ENCODE data around the gene DISC1.

Gene DISC1

GRCh38 chr1:231807541-231807940, 181.0 kb downstream of the DISC1 start:
- no peak for DNase-seq (ENCODE audit: insufficient read length, low spot score)
- no peak for FAIRE-seq
- TF ChIP-seq TAF1 (IDR thresholded peaks at IDR 0.05; ENCODE audit: low read depth, low read length) (no peak), POLR2A (IDR thresholded peaks at IDR 0.05; ENCODE audit: low read depth, low read length) (no peak), POU2F2 (IDR thresholded peaks at IDR 0.05; ENCODE audit: low read depth, low read length) (no peak), PAX5 (IDR thresholded peaks at IDR 0.05; ENCODE audit: insufficient read depth, low read length, severe bottlenecking) (no peak), POLR2AphosphoS5 (IDR thresholded peaks at IDR 0.05; ENCODE audit: low read depth, low read length) (no peak), SPI1 (IDR thresholded peaks at IDR 0.05; ENCODE audit: low read depth, low read length) (no peak)

DNA sequence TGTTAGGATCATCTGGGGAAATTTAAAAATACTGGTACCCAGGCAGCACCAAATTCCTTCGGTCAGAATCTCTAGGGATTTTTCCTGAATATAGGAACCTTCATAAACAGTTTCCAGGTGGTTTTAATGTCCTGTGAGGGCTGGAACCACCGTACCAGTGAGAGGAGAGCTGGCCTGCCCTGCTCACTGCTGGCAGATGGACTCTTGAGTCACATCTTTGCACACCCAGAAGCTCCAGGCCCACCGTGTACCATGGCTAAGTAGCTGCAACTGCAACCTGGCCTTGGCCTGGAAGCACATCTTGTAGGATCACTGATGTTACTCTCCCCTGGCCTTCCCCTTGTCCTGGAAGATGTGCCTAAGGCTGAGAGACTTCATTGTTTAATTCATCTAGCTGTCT, 181.5 kb downstream of the DISC1 start:
- DNase-seq (ENCODE audit: insufficient read length, low spot score) (no peak), FAIRE-seq (no peak)
- TF ChIP-seq SPI1 (IDR thresholded peaks at IDR 0.05; ENCODE audit: low read depth, low read length) = no peak
- TF ChIP-seq PAX5 (IDR thresholded peaks at IDR 0.05; ENCODE audit: insufficient read depth, low read length, severe bottlenecking) = no peak
- no peak for TF ChIP-seq POLR2A (IDR thresholded peaks at IDR 0.05; ENCODE audit: low read depth, low read length)
- TF ChIP-seq POLR2AphosphoS5 (IDR thresholded peaks at IDR 0.05; ENCODE audit: low read depth, low read length) = no peak
- no peak for TF ChIP-seq TAF1 (IDR thresholded peaks at IDR 0.05; ENCODE audit: low read depth, low read length)
- no peak for TF ChIP-seq POU2F2 (IDR thresholded peaks at IDR 0.05; ENCODE audit: low read depth, low read length)

GRCh38 chr1:231808990-231809389, 182.4 kb downstream of the DISC1 start:
- FAIRE-seq (no peak), DNase-seq (ENCODE audit: insufficient read length, low spot score) (no peak)
- TF ChIP-seq POLR2A (IDR thresholded peaks at IDR 0.05; ENCODE audit: low read depth, low read length) (no peak), POLR2AphosphoS5 (IDR thresholded peaks at IDR 0.05; ENCODE audit: low read depth, low read length) (no peak), POU2F2 (IDR thresholded peaks at IDR 0.05; ENCODE audit: low read depth, low read length) (no peak), TAF1 (IDR thresholded peaks at IDR 0.05; ENCODE audit: low read depth, low read length) (no peak), SPI1 (IDR thresholded peaks at IDR 0.05; ENCODE audit: low read depth, low read length) (no peak), PAX5 (IDR thresholded peaks at IDR 0.05; ENCODE audit: insufficient read depth, low read length, severe bottlenecking) (no peak)

DNA sequence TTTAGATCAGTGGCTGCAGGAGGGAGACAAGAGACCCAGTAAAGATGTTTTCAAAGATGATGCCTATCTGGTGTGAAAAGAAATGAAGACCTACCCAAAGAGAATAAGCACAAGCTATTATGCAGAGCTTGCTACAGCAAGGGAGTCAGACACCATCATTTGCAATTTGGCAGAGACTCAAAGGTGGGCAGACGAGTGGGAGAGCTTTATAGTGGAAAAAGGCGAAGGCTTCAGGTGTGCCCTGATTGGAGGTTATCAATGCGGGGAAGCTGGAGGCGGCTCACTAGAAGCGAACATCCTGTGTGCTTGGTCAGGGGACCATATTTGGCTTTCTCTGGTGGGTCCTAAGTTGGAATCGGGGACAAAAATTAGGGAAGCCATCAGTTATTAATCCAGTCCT, 183.8 kb downstream of the DISC1 start:
- TF ChIP-seq POU2F2 (IDR thresholded peaks at IDR 0.05; ENCODE audit: low read depth, low read length) = no peak
- TF ChIP-seq POLR2A (IDR thresholded peaks at IDR 0.05; ENCODE audit: low read depth, low read length) = no peak
- no peak for TF ChIP-seq SPI1 (IDR thresholded peaks at IDR 0.05; ENCODE audit: low read depth, low read length)
- FAIRE-seq = no peak
- no peak for DNase-seq (ENCODE audit: insufficient read length, low spot score)

GRCh38 chr1:231814021-231814420, 187.4 kb downstream of the DISC1 start:
- no peak for DNase-seq (ENCODE audit: insufficient read length, low spot score)
- no peak for FAIRE-seq

DNA sequence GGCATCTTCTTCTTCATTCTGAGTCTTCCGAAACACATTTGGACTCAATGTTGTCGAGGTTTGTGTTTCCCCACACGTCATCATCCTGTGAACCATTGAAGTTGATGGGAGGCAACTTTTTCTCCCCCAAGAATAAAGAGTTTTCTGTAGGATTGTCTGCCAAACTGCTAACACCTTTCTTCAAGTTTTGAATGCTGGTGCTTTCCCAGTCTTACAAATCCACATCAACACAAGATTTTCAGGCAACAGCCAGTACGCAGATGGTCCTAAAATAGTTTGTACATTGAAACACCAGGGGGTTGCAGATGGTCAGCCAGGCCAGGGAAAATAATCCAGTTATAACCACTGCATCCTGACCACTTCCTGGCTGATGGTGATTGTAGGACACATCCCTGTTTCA, 187.9 kb downstream of the DISC1 start:
- no peak for FAIRE-seq
- DNase-seq (ENCODE audit: insufficient read length, low spot score) = no peak
- no peak for TF ChIP-seq SPI1 (IDR thresholded peaks at IDR 0.05; ENCODE audit: low read depth, low read length)

More at GRCh38 chr1:231814021-231814420, 187.4 kb downstream of the DISC1 start:
- no peak for TF ChIP-seq POLR2A (IDR thresholded peaks at IDR 0.05; ENCODE audit: low read depth, low read length)
- TF ChIP-seq TAF1 (IDR thresholded peaks at IDR 0.05; ENCODE audit: low read depth, low read length) = no peak
- no peak for TF ChIP-seq POLR2AphosphoS5 (IDR thresholded peaks at IDR 0.05; ENCODE audit: low read depth, low read length)
- no peak for TF ChIP-seq PAX5 (IDR thresholded peaks at IDR 0.05; ENCODE audit: insufficient read depth, low read length, severe bottlenecking)

DNA sequence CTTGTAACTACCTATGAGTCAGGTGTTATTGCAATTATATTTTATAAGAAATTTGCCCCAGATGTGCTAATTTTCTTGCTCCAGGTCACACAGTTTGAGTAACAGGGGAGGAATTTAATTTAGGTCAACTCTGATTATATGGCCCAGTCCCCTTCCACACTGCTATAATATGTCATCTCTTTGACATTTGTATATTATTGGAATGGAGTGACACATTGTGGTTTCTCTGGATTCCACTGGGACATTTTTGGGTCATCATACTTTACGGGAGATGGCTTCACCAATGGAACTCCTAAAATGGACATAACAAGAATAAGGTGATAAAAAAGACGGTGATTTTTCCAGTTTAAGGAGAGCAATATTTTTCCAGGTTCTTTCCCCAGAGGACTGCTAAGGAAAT, 191.2 kb downstream of the DISC1 start:
- TF ChIP-seq POLR2A (IDR thresholded peaks at IDR 0.05; ENCODE audit: low read depth, low read length) (no peak), TAF1 (IDR thresholded peaks at IDR 0.05; ENCODE audit: low read depth, low read length) (no peak), PAX5 (IDR thresholded peaks at IDR 0.05; ENCODE audit: insufficient read depth, low read length, severe bottlenecking) (no peak), POLR2AphosphoS5 (IDR thresholded peaks at IDR 0.05; ENCODE audit: low read depth, low read length) (no peak), SPI1 (IDR thresholded peaks at IDR 0.05; ENCODE audit: low read depth, low read length) (no peak), POU2F2 (IDR thresholded peaks at IDR 0.05; ENCODE audit: low read depth, low read length) (no peak)
- FAIRE-seq (no peak), DNase-seq (ENCODE audit: insufficient read length, low spot score) (no peak)

GRCh38 chr1:231818337-231818736, 191.7 kb downstream of the DISC1 start:
- no peak for FAIRE-seq
- no peak for TF ChIP-seq PAX5 (IDR thresholded peaks at IDR 0.05; ENCODE audit: insufficient read depth, low read length, severe bottlenecking)
- no peak for TF ChIP-seq POLR2A (IDR thresholded peaks at IDR 0.05; ENCODE audit: low read depth, low read length)
- no peak for TF ChIP-seq SPI1 (IDR thresholded peaks at IDR 0.05; ENCODE audit: low read depth, low read length)
- TF ChIP-seq TAF1 (IDR thresholded peaks at IDR 0.05; ENCODE audit: low read depth, low read length) = no peak
- no peak for TF ChIP-seq POLR2AphosphoS5 (IDR thresholded peaks at IDR 0.05; ENCODE audit: low read depth, low read length)
- no peak for TF ChIP-seq POU2F2 (IDR thresholded peaks at IDR 0.05; ENCODE audit: low read depth, low read length)
- no peak for DNase-seq (ENCODE audit: insufficient read length, low spot score)

GRCh38 chr1:231821281-231821680, 194.7 kb downstream of the DISC1 start:
- FAIRE-seq = no peak
- TF ChIP-seq POLR2AphosphoS5 (IDR thresholded peaks at IDR 0.05; ENCODE audit: low read depth, low read length) (no peak), SPI1 (IDR thresholded peaks at IDR 0.05; ENCODE audit: low read depth, low read length) (no peak), POU2F2 (IDR thresholded peaks at IDR 0.05; ENCODE audit: low read depth, low read length) (no peak), TAF1 (IDR thresholded peaks at IDR 0.05; ENCODE audit: low read depth, low read length) (no peak), POLR2A (IDR thresholded peaks at IDR 0.05; ENCODE audit: low read depth, low read length) (no peak)
- no peak for DNase-seq (ENCODE audit: insufficient read length, low spot score)

DNA sequence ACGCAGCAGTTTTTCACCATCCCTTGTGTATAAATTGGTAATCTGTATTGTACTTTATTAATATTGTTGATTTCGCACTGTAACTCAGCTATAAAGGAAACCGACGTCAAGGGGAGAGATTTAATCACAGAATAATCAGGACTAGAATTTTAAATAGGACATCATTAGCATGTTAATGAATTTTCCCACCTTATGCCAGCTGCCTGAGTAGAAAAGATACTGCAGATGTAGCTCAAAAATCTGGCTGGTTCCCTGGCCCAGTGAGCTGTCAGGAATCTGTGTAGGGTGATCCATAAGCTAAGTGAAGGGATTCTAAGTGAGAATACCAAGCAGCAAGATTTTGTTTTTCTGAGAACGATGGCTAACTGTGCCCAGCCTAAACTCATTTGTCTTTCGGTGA, 195.5 kb downstream of the DISC1 start:
- no peak for DNase-seq (ENCODE audit: insufficient read length, low spot score)
- TF ChIP-seq POLR2A (IDR thresholded peaks at IDR 0.05; ENCODE audit: low read depth, low read length) (no peak), POLR2AphosphoS5 (IDR thresholded peaks at IDR 0.05; ENCODE audit: low read depth, low read length) (no peak), SPI1 (IDR thresholded peaks at IDR 0.05; ENCODE audit: low read depth, low read length) (no peak), PAX5 (IDR thresholded peaks at IDR 0.05; ENCODE audit: insufficient read depth, low read length, severe bottlenecking) (no peak), TAF1 (IDR thresholded peaks at IDR 0.05; ENCODE audit: low read depth, low read length) (no peak), POU2F2 (IDR thresholded peaks at IDR 0.05; ENCODE audit: low read depth, low read length) (no peak)
- no peak for FAIRE-seq

Data from GM12891 (cell line).